GM23338 (cell line): Measurements from ENCODE around the gene CDKAL1. TPM values are rescaled to one million over a fixed set of nuclear protein-coding genes. Genes with fewer than 3 reads are reported as not detected.

Experiments
- ATAC-seq: fragments of 200-7000 bp; cut with Tn5 transposase; 3 replicates; pipeline ENCODE4 v1.9.1; 2020
- DNase-seq: peaks from one replicate; pipeline ENCODE4 v3.0.0-alpha.2; 2015; ENCODE audit warnings: low spot score
- H2AFZ ChIP-seq: fragments of 200-600 bp; sonication (generic); 2 replicates; pipeline ENCODE4 v1.8.0; 2016; ENCODE audit warnings: antibody characterized with exemption, mild to moderate bottlenecking, moderate library complexity
- H3F3A ChIP-seq: fragments of 200-600 bp; sonication (generic); replicated peaks from 2 replicates; pipeline ENCODE4 v1.8.0; 2017; ENCODE audit warnings: antibody characterized with exemption, mixed run types, low read depth
- H3K27ac ChIP-seq: fragments of 200-600 bp; sonication (generic); 2 replicates; pipeline ENCODE4 v1.6.1; 2016; ENCODE audit warnings: low read depth
- H3K27me3 ChIP-seq: fragments of 200-600 bp; sonication (generic); 2 replicates; pipeline ENCODE4 v1.8.0; 2016; ENCODE audit warnings: mild to moderate bottlenecking, mixed run types, moderate library complexity; ENCODE audit not compliant: insufficient read depth
- H3K36me3 ChIP-seq: fragments of 200-600 bp; sonication (generic); 2 replicates; pipeline ENCODE4 v1.8.0; 2016; ENCODE audit warnings: mild to moderate bottlenecking; ENCODE audit not compliant: insufficient read depth
- H3K4me1 ChIP-seq: fragments of 200-600 bp; sonication (generic); 2 replicates; pipeline ENCODE4 v1.8.0; 2016; ENCODE audit warnings: mild to moderate bottlenecking, moderate library complexity; ENCODE audit not compliant: insufficient read depth
- H3K4me2 ChIP-seq: fragments of 200-600 bp; sonication (generic); 2 replicates; pipeline ENCODE4 v1.7.1; 2017; ENCODE audit warnings: mixed run types
- H3K4me3 ChIP-seq: fragments of 200-600 bp; sonication (generic); 2 replicates; pipeline ENCODE4 v1.6.1; 2016; ENCODE audit warnings: mixed run types
- H3K79me2 ChIP-seq: fragments of 200-600 bp; sonication (generic); replicated peaks from 2 replicates; pipeline ENCODE4 v1.8.0; 2017; ENCODE audit warnings: mild to moderate bottlenecking; ENCODE audit not compliant: insufficient read depth
- H3K9me2 ChIP-seq: fragments of 200-600 bp; sonication (generic); 2 replicates; pipeline ENCODE4 v1.8.0; 2017; ENCODE audit not compliant: insufficient read depth
- H4K20me1 ChIP-seq: fragments of 200-600 bp; sonication (generic); replicated peaks from 2 replicates; pipeline ENCODE4 v1.8.0; 2017; ENCODE audit warnings: mild to moderate bottlenecking; ENCODE audit not compliant: insufficient read depth
- H3K27ac Mint-ChIP-seq: 2 replicates; pipeline ENCODE4 v1.8.0; 2020; ENCODE audit warnings: inconsistent platforms, mild to moderate bottlenecking, moderate library complexity, mixed read lengths
- H3K27me3 Mint-ChIP-seq: 3 replicates; pipeline ENCODE4 v1.8.0; 2022; ENCODE audit warnings: low read depth, mild to moderate bottlenecking, moderate library complexity, mixed read lengths, inconsistent platforms; ENCODE audit not compliant: insufficient read depth, poor library complexity
- H3K36me3 Mint-ChIP-seq: 3 replicates; pipeline ENCODE4 v1.8.0; 2021; ENCODE audit warnings: low read depth, mild to moderate bottlenecking, inconsistent platforms, moderate library complexity, mixed read lengths
- H3K4me1 Mint-ChIP-seq: 3 replicates; pipeline ENCODE4 v1.8.0; 2020; ENCODE audit warnings: mild to moderate bottlenecking, inconsistent platforms, mixed read lengths
- H3K4me3 Mint-ChIP-seq: 3 replicates; pipeline ENCODE4 v1.8.0; 2021; ENCODE audit warnings: moderate library complexity, mild to moderate bottlenecking, inconsistent platforms, mixed read lengths
- H3K9me3 Mint-ChIP-seq: 3 replicates; pipeline ENCODE4 v1.8.0; 2020; ENCODE audit warnings: moderate library complexity, mild to moderate bottlenecking, inconsistent platforms, mixed read lengths
- EZH2phosphoT487 ChIP-seq: fragments of 200-600 bp; sonication (generic); IDR thresholded peaks from one replicate; pipeline ENCODE4 v1.8.1; 2018; ENCODE audit warnings: antibody characterized with exemption; ENCODE audit not compliant: unreplicated experiment
- ZNF114 ChIP-seq: fragments of 250-450 bp; sonication (Bioruptor Pico); IDR thresholded peaks from 2 replicates; pipeline ENCODE4 v1.5.0; 2020; ENCODE audit warnings: mild to moderate bottlenecking, moderate library complexity
- polyA plus RNA-seq: library from polyadenylated mRNA; unstranded; fragments of >200 nt; fragmentation: Nextera tagmentation; extraction: Ambion mirVana; gene quantifications from 2 replicates; pipeline ENCODE4 v1.2.1, GENCODE V29; 2016
- total RNA-seq: library from RNA; depleted of rRNA; stranded (reverse); fragments of >200 nt; shearing (Covaris generic); gene quantifications from 2 replicates; pipeline ENCODE4 v1.2.3, GENCODE V29; 2014
- TF ChIP-seq, protein P1 (sequence below): fragments of 250-450 bp; sonication (Bioruptor Pico); IDR thresholded peaks from 2 replicates; pipeline ENCODE4 v1.5.0; 2020; ENCODE audit warnings: mild to moderate bottlenecking, moderate library complexity

CDKAL1 gene
- total and polyA plus RNA-seq, 2 experiments from 2014 or later = 17.8 to 35.0 TPM

DNA sequence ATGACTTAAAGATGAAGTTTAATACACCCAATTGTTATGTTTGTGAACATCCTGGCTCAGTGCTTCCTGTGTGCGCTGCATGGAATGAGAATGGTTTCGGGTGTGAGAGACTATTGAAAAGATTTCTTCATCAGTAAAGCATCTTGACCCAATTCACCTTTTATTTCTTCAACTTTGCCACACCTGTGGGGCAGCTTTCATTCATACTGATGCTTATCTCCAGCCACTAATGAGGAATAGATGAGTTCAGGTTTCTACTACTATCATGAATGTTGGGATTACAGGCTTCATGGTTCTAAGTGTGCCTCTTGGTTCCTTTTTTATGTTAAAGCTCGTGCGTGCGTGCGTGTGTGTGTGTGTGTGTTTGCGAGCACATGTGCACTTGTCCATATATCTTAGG lies 685.6 kb downstream of the CDKAL1 start:
- no peaks in the 10 kb centered on the region for H3K79me2 ChIP-seq
- H3K27me3 ChIP-seq = no peaks in the 10 kb centered on the region
- peaks cover 11% of the 10 kb centered on the region for H3K4me1 ChIP-seq
- ATAC-seq = no peak
- H3K9me3 Mint-ChIP-seq = peaks cover 4% of the 10 kb centered on the region; the same call in 1 of the 3 replicates
- H3K27me3 Mint-ChIP-seq = peaks cover 2% of the 10 kb centered on the region
- no peaks in the 10 kb centered on the region; the same call in 1 of the 2 replicates for H3K36me3 ChIP-seq
- no peaks in the 10 kb centered on the region for H4K20me1 ChIP-seq
- no peak overlapping the region for H3K4me2 ChIP-seq
- no peak for TF ChIP-seq ZNF114 (CRISPR knock-in tag)
- TF ChIP-seq EZH2phosphoT487 = no peak
- no peaks in the 10 kb centered on the region for H3F3A ChIP-seq
- peaks cover 9% of the 10 kb centered on the region; the same call in 2 of the 3 replicates for H3K36me3 Mint-ChIP-seq
- H2AFZ ChIP-seq = no peak overlapping the region
- no peak overlapping the region for H3K27ac Mint-ChIP-seq
- no peak overlapping the region for H3K4me3 Mint-ChIP-seq
- H3K4me3 ChIP-seq = no peak overlapping the region
- H3K27ac ChIP-seq = no peak overlapping the region
- DNase-seq = no peak
- peaks cover 21% of the 10 kb centered on the region for H3K4me1 Mint-ChIP-seq
- H3K9me2 ChIP-seq = 0 out of 2 replicates have a peak, but pooled peaks cover 3% of the 10 kb centered on the region

DNA sequence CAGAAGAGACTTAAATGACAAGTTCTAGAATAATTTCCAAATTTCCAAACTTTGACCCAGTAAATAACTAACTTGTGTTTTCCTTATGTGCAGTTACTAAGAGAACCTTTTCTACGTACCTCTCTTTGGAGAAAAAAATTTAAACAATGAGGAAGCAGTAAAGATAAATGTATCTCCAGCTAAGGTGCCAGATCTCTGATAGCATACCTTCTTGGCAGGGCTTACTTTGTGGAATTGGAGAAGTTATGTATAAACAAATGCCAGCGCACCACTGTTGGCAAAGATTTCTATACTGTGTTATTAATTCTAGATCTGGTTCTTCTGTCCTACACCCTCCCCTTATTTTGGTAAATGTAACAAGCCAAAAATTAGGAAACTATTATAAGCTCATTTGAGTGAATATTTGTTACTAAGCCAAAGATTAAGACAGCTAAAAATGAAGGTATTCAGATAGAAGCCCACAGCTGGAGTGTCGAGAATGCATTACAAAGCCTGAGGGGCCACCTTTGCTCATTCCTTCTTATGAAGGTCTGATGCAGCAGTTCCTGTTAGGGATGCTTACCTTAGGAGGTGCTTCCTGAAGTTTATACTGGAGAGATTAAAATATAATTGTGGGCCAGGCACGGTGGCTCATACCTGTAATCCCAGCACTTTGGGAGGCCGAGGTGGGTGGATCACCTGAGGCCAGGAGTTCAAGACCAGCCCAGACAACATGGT lies 686.2 kb downstream of the CDKAL1 start:
- 0 out of 2 replicates have a peak, but pooled peaks cover 3% of the 10 kb centered on the region for H3K9me2 ChIP-seq
- TF ChIP-seq, protein P1, sequence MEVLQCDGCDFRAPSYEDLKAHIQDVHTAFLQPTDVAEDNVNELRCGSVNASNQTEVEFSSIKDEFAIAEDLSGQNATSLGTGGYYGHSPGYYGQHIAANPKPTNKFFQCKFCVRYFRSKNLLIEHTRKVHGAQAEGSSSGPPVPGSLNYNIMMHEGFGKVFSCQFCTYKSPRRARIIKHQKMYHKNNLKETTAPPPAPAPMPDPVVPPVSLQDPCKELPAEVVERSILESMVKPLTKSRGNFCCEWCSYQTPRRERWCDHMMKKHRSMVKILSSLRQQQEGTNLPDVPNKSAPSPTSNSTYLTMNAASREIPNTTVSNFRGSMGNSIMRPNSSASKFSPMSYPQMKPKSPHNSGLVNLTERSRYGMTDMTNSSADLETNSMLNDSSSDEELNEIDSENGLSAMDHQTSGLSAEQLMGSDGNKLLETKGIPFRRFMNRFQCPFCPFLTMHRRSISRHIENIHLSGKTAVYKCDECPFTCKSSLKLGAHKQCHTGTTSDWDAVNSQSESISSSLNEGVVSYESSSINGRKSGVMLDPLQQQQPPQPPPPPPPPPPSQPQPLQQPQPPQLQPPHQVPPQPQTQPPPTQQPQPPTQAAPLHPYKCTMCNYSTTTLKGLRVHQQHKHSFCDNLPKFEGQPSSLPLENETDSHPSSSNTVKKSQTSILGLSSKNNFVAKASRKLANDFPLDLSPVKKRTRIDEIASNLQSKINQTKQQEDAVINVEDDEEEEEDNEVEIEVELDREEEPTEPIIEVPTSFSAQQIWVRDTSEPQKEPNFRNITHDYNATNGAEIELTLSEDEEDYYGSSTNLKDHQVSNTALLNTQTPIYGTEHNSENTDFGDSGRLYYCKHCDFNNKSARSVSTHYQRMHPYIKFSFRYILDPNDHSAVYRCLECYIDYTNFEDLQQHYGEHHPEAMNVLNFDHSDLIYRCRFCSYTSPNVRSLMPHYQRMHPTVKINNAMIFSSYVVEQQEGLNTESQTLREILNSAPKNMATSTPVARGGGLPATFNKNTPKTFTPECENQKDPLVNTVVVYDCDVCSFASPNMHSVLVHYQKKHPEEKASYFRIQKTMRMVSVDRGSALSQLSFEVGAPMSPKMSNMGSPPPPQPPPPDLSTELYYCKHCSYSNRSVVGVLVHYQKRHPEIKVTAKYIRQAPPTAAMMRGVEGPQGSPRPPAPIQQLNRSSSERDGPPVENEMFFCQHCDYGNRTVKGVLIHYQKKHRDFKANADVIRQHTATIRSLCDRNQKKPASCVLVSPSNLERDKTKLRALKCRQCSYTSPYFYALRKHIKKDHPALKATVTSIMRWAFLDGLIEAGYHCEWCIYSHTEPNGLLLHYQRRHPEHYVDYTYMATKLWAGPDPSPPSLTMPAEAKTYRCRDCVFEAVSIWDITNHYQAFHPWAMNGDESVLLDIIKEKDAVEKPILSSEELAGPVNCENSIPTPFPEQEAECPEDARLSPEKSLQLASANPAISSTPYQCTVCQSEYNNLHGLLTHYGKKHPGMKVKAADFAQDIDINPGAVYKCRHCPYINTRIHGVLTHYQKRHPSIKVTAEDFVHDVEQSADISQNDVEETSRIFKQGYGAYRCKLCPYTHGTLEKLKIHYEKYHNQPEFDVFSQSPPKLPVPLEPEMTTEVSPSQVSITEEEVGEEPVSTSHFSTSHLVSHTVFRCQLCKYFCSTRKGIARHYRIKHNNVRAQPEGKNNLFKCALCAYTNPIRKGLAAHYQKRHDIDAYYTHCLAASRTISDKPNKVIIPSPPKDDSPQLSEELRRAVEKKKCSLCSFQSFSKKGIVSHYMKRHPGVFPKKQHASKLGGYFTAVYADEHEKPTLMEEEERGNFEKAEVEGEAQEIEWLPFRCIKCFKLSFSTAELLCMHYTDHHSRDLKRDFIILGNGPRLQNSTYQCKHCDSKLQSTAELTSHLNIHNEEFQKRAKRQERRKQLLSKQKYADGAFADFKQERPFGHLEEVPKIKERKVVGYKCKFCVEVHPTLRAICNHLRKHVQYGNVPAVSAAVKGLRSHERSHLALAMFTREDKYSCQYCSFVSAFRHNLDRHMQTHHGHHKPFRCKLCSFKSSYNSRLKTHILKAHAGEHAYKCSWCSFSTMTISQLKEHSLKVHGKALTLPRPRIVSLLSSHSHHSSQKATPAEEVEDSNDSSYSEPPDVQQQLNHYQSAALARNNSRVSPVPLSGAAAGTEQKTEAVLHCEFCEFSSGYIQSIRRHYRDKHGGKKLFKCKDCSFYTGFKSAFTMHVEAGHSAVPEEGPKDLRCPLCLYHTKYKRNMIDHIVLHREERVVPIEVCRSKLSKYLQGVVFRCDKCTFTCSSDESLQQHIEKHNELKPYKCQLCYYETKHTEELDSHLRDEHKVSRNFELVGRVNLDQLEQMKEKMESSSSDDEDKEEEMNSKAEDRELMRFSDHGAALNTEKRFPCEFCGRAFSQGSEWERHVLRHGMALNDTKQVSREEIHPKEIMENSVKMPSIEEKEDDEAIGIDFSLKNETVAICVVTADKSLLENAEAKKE = 0 out of 2 replicates have a peak, but pooled peaks have one; percentile 50
- TF ChIP-seq ZNF114 (CRISPR knock-in tag) = no peak
- no peak overlapping the region for H3K4me3 Mint-ChIP-seq
- no peak for ATAC-seq
- H3K27ac ChIP-seq = no peak overlapping the region
- peaks cover 21% of the 10 kb centered on the region for H3K4me1 Mint-ChIP-seq
- H3K27me3 ChIP-seq = no peaks in the 10 kb centered on the region
- peaks cover 4% of the 10 kb centered on the region; the same call in 1 of the 3 replicates for H3K9me3 Mint-ChIP-seq
- no peaks in the 10 kb centered on the region for H3K79me2 ChIP-seq
- peaks cover 2% of the 10 kb centered on the region for H3K27me3 Mint-ChIP-seq
- H3K4me1 ChIP-seq = peaks cover 11% of the 10 kb centered on the region
- no peak overlapping the region for H3K4me3 ChIP-seq
- DNase-seq = peak; percentile 26
- no peaks in the 10 kb centered on the region for H3F3A ChIP-seq
- peaks cover 9% of the 10 kb centered on the region; the same call in 2 of the 3 replicates for H3K36me3 Mint-ChIP-seq
- no peak overlapping the region for H3K27ac Mint-ChIP-seq
- H3K36me3 ChIP-seq = no peaks in the 10 kb centered on the region; the same call in 1 of the 2 replicates
- H4K20me1 ChIP-seq = no peaks in the 10 kb centered on the region
- H3K4me2 ChIP-seq = no peak overlapping the region
- no peak overlapping the region for H2AFZ ChIP-seq
